ENCODE results near the gene SUPT6H. TPM values are rescaled to one million over a fixed set of nuclear protein-coding genes. Genes with fewer than 3 reads are reported as not detected.
A peak's percentile ranks its signal among the peaks of the same experiment; 100 is the strongest.

The SUPT6H gene
- total RNA-seq, 2 experiments from 2014 or later: 33.7 to 76.5 TPM

- no peaks in the 10 kb centered on the region for H3K36me3 ChIP-seq (ENCODE audit: insufficient read depth, low read length)
- TF ChIP-seq CTCF (conservative IDR thresholded peaks at IDR 0.05; ENCODE audit: low read length) (no peak), EZH2phosphoT487 (IDR thresholded peaks at IDR 0.05; ENCODE audit: borderline replicate concordance, low read depth, low read length) (no peak)
- POLR2A ChIA-PET: interaction anchor here (0.6 to 1.8 kb wide), 8 partner anchors 9 to 140 kb away, joined by 3 to 18 read pairs (median 3); partner anchors contain the start of genes PIGS, RPL23A, SDF2 and SUPT6H
- intact Hi-C loops (cut with micrococcal nuclease; ENCODE audit: unreplicated experiment): no loop called here
- H4K20me1 ChIP-seq (ENCODE audit: insufficient read depth, low read length): no peaks in the 10 kb centered on the region
- peak overlapping the region; percentile 27 for H3K27ac ChIP-seq (ENCODE audit: low read depth, low read length, poor library complexity, severe bottlenecking)
- peak overlapping the region; percentile 75 for H2AFZ ChIP-seq (ENCODE audit: low read length)
- CTCF ChIA-PET (ENCODE audit: unreplicated experiment): interaction anchor here (0.9 to 1.2 kb wide), 2 partner anchors 9 to 37 kb away, joined by 3 to 4 read pairs; partner anchors contain the start of gene RPL23A
- no peaks in the 10 kb centered on the region for H3K9me2 ChIP-seq (ENCODE audit: insufficient read depth, low read length)
- peaks cover 27% of the 10 kb centered on the region for H3K4me1 ChIP-seq (ENCODE audit: insufficient read depth, low read length, poor library complexity, severe bottlenecking)
- no peaks in the 10 kb centered on the region for H3K9me3 ChIP-seq (ENCODE audit: low read length)
- peak overlapping the region; percentile 68 for H3K4me3 ChIP-seq (ENCODE audit: low read depth, low read length, poor library complexity, severe bottlenecking)
- peak; percentile 85 for DNase-seq (ENCODE audit: low spot score)
- no TSS peak for BruUV-seq (replicated peaks)
- H3K4me2 ChIP-seq (ENCODE audit: low read length): peak overlapping the region; percentile 79
- no peaks in the 10 kb centered on the region for H3K79me2 ChIP-seq (ENCODE audit: insufficient read depth, low read depth, low read length)
Measured at GRCh38 chr17:28710861-28711722, 49.1 kb downstream of the SUPT6H start.

GRCh38 chr17:28711723-28712031 is 49.7 kb downstream of the SUPT6H start, which contains the start of gene PROCA1:
Gene PROCA1, minus strand, starts transcription at chr17:28711888. Its CDS starts 228 bp downstream, at chr17:28711660.
- Histone ChIP-seq H3K36me3 (ENCODE audit: insufficient read depth, low read length) (no peaks in the 10 kb centered on the region), H3K9me3 (ENCODE audit: low read length) (no peaks in the 10 kb centered on the region), H3K4me3 (ENCODE audit: low read depth, low read length, poor library complexity, severe bottlenecking) (peak within 1 kb of the TSS; percentile 68), H3K4me1 (ENCODE audit: insufficient read depth, low read length, poor library complexity, severe bottlenecking) (peaks cover 27% of the 10 kb centered on the region), H3K9me2 (ENCODE audit: insufficient read depth, low read length) (no peaks in the 10 kb centered on the region), H2AFZ (ENCODE audit: low read length) (peak within 1 kb of the TSS; percentile 75), H4K20me1 (ENCODE audit: insufficient read depth, low read length) (no peaks in the 10 kb centered on the region), H3K79me2 (ENCODE audit: insufficient read depth, low read depth, low read length) (no peaks in the 10 kb centered on the region), H3K27ac (ENCODE audit: low read depth, low read length, poor library complexity, severe bottlenecking) (peak within 1 kb of the TSS; percentile 27), H3K4me2 (ENCODE audit: low read length) (peak within 1 kb of the TSS; percentile 79)
- intact Hi-C loops (cut with micrococcal nuclease; ENCODE audit: unreplicated experiment): no loop called here
- BruUV-seq (replicated peaks): no TSS peak
- POLR2A ChIA-PET: interaction anchor here (0.6 to 1.8 kb wide), 7 partner anchors 8 to 140 kb away, joined by 3 to 18 read pairs (median 4); partner anchors contain the start of genes PIGS, RPL23A, SDF2 and SUPT6H
- CTCF ChIA-PET (ENCODE audit: unreplicated experiment): no interaction called here
- TF ChIP-seq CTCF (conservative IDR thresholded peaks at IDR 0.05; ENCODE audit: low read length): no peak
- TF ChIP-seq EZH2phosphoT487 (IDR thresholded peaks at IDR 0.05; ENCODE audit: borderline replicate concordance, low read depth, low read length): no peak
- DNase-seq (ENCODE audit: low spot score): no peak

All from OCI-LY7 (cell line).